ENCODE data around the gene CACNA2D3. TPM values are rescaled to one million over a fixed set of nuclear protein-coding genes. Genes with fewer than 3 reads are reported as not detected.

The CACNA2D3 gene
- polyA plus RNA-seq, 1 donor (not counting 4 experiments of a cell fraction or from before 2014, with no cell fraction given), result 0.08 TPM

- Histone ChIP-seq H4K20me1 (ENCODE audit: control insufficient read depth, extremely low read depth, insufficient read depth, low read length) (no peaks in the 10 kb centered on the region), H3K9me1 (ENCODE audit: control insufficient read depth, extremely low read depth, insufficient read depth, low read length) (no peaks in the 10 kb centered on the region), H3K27ac (ENCODE audit: control insufficient read depth, insufficient read depth, low read length) (no peak overlapping the region), H3K4me1 (ENCODE audit: control insufficient read depth, extremely low read depth, insufficient read depth, low read length) (no peaks in the 10 kb centered on the region), H3K9me3 (ENCODE audit: control insufficient read depth, low read depth, low read length) (no peaks in the 10 kb centered on the region), H3K79me2 (ENCODE audit: control insufficient read depth, insufficient read depth, low read length) (no peaks in the 10 kb centered on the region), H3K4me2 (ENCODE audit: control insufficient read depth, extremely low read depth, insufficient read depth, low read depth, low read length) (no peak overlapping the region), H3K4me3 (ENCODE audit: control insufficient read depth in 2 of 3, extremely low read depth in 1 of 3, insufficient read depth in 2 of 3, low read depth in 1 of 3, low read length in 3 of 3) (no peak overlapping the region), H2AFZ (ENCODE audit: control insufficient read depth, low read length) (no peak overlapping the region), H3K9ac (ENCODE audit: control insufficient read depth, extremely low read depth, insufficient read depth, low read length) (no peak overlapping the region), H3K36me3 (ENCODE audit: control insufficient read depth in 2 of 2, extremely low read depth in 1 of 2, insufficient read depth in 2 of 2, low read length in 2 of 2) (no peaks in the 10 kb centered on the region), H3K27me3 (ENCODE audit: control insufficient read depth, extremely low read depth, insufficient read depth, low read length) (no peaks in the 10 kb centered on the region)
- dilution Hi-C loops (cut with MboI; ENCODE audit: extremely low pct_ligation_motif_present, low sequenced_read_pairs), result no loop called here
- DNase-seq (ENCODE audit: low read depth, low spot score) (no peak), FAIRE-seq (no peak)
- TF ChIP-seq EZH2 (IDR thresholded peaks at IDR 0.05; ENCODE audit: low read length), result no peak
- TF ChIP-seq, protein P1, sequence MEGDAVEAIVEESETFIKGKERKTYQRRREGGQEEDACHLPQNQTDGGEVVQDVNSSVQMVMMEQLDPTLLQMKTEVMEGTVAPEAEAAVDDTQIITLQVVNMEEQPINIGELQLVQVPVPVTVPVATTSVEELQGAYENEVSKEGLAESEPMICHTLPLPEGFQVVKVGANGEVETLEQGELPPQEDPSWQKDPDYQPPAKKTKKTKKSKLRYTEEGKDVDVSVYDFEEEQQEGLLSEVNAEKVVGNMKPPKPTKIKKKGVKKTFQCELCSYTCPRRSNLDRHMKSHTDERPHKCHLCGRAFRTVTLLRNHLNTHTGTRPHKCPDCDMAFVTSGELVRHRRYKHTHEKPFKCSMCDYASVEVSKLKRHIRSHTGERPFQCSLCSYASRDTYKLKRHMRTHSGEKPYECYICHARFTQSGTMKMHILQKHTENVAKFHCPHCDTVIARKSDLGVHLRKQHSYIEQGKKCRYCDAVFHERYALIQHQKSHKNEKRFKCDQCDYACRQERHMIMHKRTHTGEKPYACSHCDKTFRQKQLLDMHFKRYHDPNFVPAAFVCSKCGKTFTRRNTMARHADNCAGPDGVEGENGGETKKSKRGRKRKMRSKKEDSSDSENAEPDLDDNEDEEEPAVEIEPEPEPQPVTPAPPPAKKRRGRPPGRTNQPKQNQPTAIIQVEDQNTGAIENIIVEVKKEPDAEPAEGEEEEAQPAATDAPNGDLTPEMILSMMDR (optimal IDR thresholded peaks at IDR 0.05 in 1 of 3, IDR thresholded peaks at IDR 0.05 in 1 of 3, conservative IDR thresholded peaks at IDR 0.05 in 1 of 3; ENCODE audit: extremely low read depth in 1 of 3, insufficient read depth in 2 of 3, low read length in 3 of 3), result no peak
These were observed 389.5 kb downstream of the CACNA2D3 start for GRCh38 chr3:54511766-54512365.

DNA sequence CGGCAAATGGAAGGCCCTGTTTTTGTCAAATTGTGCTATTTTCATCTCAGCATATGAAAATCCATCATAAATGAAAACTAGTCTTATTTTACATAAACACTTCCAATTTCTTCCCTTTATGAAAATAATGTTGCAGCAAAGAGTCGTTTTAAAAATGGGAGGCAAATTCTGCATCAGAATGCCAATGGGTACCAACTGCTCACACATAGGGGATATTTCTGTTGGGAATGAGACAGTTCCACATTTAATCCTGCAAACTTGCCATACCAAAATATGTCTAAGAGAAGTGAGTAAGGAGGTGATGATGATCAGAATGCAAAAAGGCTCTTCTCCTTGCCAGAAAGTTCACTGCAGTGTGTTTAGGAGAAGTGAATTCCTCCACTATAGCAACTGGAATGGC lies 391.7 kb downstream of the CACNA2D3 start:
- Histone ChIP-seq H3K9me1 (ENCODE audit: control insufficient read depth, extremely low read depth, insufficient read depth, low read length) (no peaks in the 10 kb centered on the region), H3K9ac (ENCODE audit: control insufficient read depth, extremely low read depth, insufficient read depth, low read length) (no peak overlapping the region), H3K4me1 (ENCODE audit: control insufficient read depth, extremely low read depth, insufficient read depth, low read length) (no peaks in the 10 kb centered on the region), H3K9me3 (ENCODE audit: control insufficient read depth, low read depth, low read length) (no peaks in the 10 kb centered on the region), H4K20me1 (ENCODE audit: control insufficient read depth, extremely low read depth, insufficient read depth, low read length) (no peaks in the 10 kb centered on the region), H3K27ac (ENCODE audit: control insufficient read depth, insufficient read depth, low read length) (no peak overlapping the region), H2AFZ (ENCODE audit: control insufficient read depth, low read length) (no peak overlapping the region), H3K36me3 (ENCODE audit: control insufficient read depth in 2 of 2, extremely low read depth in 1 of 2, insufficient read depth in 2 of 2, low read length in 2 of 2) (no peaks in the 10 kb centered on the region), H3K27me3 (ENCODE audit: control insufficient read depth, extremely low read depth, insufficient read depth, low read length) (no peaks in the 10 kb centered on the region), H3K4me3 (ENCODE audit: control insufficient read depth in 2 of 3, extremely low read depth in 1 of 3, insufficient read depth in 2 of 3, low read depth in 1 of 3, low read length in 3 of 3) (no peak overlapping the region), H3K79me2 (ENCODE audit: control insufficient read depth, insufficient read depth, low read length) (no peaks in the 10 kb centered on the region), H3K4me2 (ENCODE audit: control insufficient read depth, extremely low read depth, insufficient read depth, low read depth, low read length) (no peak overlapping the region)
- FAIRE-seq, result no peak
- dilution Hi-C loops (cut with MboI; ENCODE audit: extremely low pct_ligation_motif_present, low sequenced_read_pairs), result no loop called here
- no peak for DNase-seq (ENCODE audit: low read depth, low spot score)
- TF ChIP-seq, protein P1 (optimal IDR thresholded peaks at IDR 0.05 in 1 of 3, IDR thresholded peaks at IDR 0.05 in 1 of 3, conservative IDR thresholded peaks at IDR 0.05 in 1 of 3; ENCODE audit: extremely low read depth in 1 of 3, insufficient read depth in 2 of 3, low read length in 3 of 3), result no peak
- TF ChIP-seq EZH2 (IDR thresholded peaks at IDR 0.05; ENCODE audit: low read length), result no peak
